K562 (cell line): ENCODE measurements around the gene CRAMP1. TPM values are rescaled to one million over a fixed set of nuclear protein-coding genes. Genes with fewer than 3 reads are reported as not detected.

Experiments
- ETV6 ChIP-seq, 3 experiments: fragments of 150-350 bp in 1 of 3; sonication (generic) in 1 of 3; formaldehyde crosslinking in 1 of 3; IDR thresholded peaks; 2 replicates each; pipeline versions ENCODE4 v1.6.1 to v1.8.0; 2014 to 2022; ENCODE audit warnings: borderline replicate concordance in 2 of 3, low read depth in 2 of 3, antibody characterized with exemption in 1 of 3, low read length in 1 of 3, mild to moderate bottlenecking in 1 of 3, missing genetic modification reagents in 1 of 3
- FOSL1 ChIP-seq: fragments of 200-800 bp; sonication (Bioruptor generic); conservative IDR thresholded peaks from 2 replicates; pipeline ENCODE4 v1.6.1; 2016; ENCODE audit warnings: missing genetic modification characterization, missing compliant biosample characterization
- HCFC1 ChIP-seq: IDR thresholded peaks from 2 replicates; pipeline ENCODE4 v1.6.1; 2012; ENCODE audit warnings: low read depth, low read length, improper control_type of control experiment
- ILF3 ChIP-seq: fragments of 450-650 bp; IDR thresholded peaks from 2 replicates; pipeline ENCODE4 v1.6.1; 2018; ENCODE audit warnings: antibody characterized with exemption, mild to moderate bottlenecking, moderate library complexity, borderline replicate concordance
- RBM17 ChIP-seq: fragments of 200-400 bp; formaldehyde crosslinking; IDR thresholded peaks from 2 replicates; pipeline ENCODE4 v1.6.1; 2017; ENCODE audit warnings: low read depth, mild to moderate bottlenecking, low read length, borderline replicate concordance
- ZKSCAN8 ChIP-seq: fragments of 200-800 bp; sonication (Bioruptor generic); IDR thresholded peaks from 2 replicates; pipeline ENCODE4 v1.6.1; 2016; ENCODE audit warnings: missing genetic modification characterization, missing compliant biosample characterization
- polyA plus RNA-seq, 8 experiments: library from polyadenylated mRNA; depleted of rRNA in 4 of 8; stranded (reverse) in 5 of 8; unstranded in 3 of 8; fragments of >200 nt; fragmentation: Nextera tagmentation in 2 of 8; fragmentation: Illumina TruSeq in 1 of 8; extraction: Ambion mirVana in 2 of 8; extraction: Trizol in 1 of 8; gene quantifications; 2 replicates each; pipeline versions ENCODE4 v1.2.1 to v1.2.3, GENCODE V29; 2011 to 2014; ENCODE audit warnings: inconsistent platforms in 1 of 8, missing spikeins in 1 of 8
- total RNA-seq, 7 experiments: library from RNA; depleted of rRNA in 6 of 7; stranded (reverse); fragments of >200 nt in 6 of 7; fragmentation: Illumina TruSeq in 2 of 7; extraction: Trizol in 2 of 7; gene quantifications; 2 replicates each; pipeline versions ENCODE4 v1.2.1 to v1.2.3, GENCODE V29; 2011 to 2021; ENCODE audit warnings: low replicate concordance in 1 of 7
- TF ChIP-seq, protein P1 (sequence below): sonication (generic); formaldehyde crosslinking; IDR thresholded peaks from 2 replicates; pipeline ENCODE4 v1.8.1; 2022; ENCODE audit warnings: missing genetic modification reagents
- TF ChIP-seq, protein P2 (sequence below): fragments of 450-650 bp; IDR thresholded peaks from 2 replicates; pipeline ENCODE4 v1.6.1; 2016; ENCODE audit warnings: mild to moderate bottlenecking, moderate library complexity
- TF ChIP-seq, protein P3 (sequence below): sonication (generic); formaldehyde crosslinking; IDR thresholded peaks from 2 replicates; pipeline ENCODE4 v1.9.0; 2022; ENCODE audit warnings: mild to moderate bottlenecking, missing genetic modification reagents
- TF ChIP-seq, protein P4 (sequence below): fragments of 450-650 bp; IDR thresholded peaks from 2 replicates; pipeline ENCODE4 v1.7.0; 2016; ENCODE audit warnings: borderline replicate concordance

The CRAMP1 gene
- total and polyA plus RNA-seq, 9 of the 15 experiments (the other 6 are each of a cell fraction or from before 2014, with no cell fraction given) = 0.52 to 20.8 (median 7.5) TPM

DNA sequence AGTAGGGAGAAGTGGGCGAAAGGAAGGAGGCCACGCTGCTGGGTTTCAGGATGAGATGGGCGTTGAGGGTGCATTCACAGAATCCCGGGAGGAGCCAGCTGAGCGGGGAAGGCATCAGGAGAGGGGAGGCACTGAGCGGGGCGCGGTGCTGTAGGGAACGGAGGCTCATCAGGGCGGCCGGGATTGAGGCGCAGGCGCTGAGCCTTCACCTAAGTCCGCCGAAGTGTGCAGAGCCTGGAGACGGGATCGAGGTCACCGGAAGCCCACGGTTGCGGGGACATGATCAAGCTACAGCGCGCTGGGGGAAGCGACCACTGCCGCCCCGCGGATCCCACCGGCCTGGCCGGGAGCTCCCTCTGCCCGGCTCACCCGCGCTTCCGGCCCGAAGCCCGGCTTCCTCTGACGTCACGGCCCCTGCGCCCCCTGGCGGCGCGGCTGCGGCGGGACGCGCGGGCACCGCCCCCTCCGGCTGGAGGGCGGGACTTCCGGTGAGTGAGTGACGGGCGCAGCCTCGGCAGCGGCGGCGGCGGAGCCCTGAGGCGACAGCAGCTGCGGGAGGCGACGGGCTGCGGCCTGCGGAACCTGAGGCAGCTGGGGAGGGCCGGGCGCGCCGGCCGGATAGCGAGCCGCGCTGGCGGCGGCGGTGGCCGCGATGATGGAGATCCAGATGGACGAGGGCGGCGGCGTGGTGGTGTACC, 93.7 kb downstream of the CRAMP1 start, which contains the start of gene MAPK8IP3 (continued):
- TF ChIP-seq, protein P1, sequence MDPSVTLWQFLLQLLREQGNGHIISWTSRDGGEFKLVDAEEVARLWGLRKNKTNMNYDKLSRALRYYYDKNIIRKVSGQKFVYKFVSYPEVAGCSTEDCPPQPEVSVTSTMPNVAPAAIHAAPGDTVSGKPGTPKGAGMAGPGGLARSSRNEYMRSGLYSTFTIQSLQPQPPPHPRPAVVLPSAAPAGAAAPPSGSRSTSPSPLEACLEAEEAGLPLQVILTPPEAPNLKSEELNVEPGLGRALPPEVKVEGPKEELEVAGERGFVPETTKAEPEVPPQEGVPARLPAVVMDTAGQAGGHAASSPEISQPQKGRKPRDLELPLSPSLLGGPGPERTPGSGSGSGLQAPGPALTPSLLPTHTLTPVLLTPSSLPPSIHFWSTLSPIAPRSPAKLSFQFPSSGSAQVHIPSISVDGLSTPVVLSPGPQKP = no peak
- TF ChIP-seq, protein P2, sequence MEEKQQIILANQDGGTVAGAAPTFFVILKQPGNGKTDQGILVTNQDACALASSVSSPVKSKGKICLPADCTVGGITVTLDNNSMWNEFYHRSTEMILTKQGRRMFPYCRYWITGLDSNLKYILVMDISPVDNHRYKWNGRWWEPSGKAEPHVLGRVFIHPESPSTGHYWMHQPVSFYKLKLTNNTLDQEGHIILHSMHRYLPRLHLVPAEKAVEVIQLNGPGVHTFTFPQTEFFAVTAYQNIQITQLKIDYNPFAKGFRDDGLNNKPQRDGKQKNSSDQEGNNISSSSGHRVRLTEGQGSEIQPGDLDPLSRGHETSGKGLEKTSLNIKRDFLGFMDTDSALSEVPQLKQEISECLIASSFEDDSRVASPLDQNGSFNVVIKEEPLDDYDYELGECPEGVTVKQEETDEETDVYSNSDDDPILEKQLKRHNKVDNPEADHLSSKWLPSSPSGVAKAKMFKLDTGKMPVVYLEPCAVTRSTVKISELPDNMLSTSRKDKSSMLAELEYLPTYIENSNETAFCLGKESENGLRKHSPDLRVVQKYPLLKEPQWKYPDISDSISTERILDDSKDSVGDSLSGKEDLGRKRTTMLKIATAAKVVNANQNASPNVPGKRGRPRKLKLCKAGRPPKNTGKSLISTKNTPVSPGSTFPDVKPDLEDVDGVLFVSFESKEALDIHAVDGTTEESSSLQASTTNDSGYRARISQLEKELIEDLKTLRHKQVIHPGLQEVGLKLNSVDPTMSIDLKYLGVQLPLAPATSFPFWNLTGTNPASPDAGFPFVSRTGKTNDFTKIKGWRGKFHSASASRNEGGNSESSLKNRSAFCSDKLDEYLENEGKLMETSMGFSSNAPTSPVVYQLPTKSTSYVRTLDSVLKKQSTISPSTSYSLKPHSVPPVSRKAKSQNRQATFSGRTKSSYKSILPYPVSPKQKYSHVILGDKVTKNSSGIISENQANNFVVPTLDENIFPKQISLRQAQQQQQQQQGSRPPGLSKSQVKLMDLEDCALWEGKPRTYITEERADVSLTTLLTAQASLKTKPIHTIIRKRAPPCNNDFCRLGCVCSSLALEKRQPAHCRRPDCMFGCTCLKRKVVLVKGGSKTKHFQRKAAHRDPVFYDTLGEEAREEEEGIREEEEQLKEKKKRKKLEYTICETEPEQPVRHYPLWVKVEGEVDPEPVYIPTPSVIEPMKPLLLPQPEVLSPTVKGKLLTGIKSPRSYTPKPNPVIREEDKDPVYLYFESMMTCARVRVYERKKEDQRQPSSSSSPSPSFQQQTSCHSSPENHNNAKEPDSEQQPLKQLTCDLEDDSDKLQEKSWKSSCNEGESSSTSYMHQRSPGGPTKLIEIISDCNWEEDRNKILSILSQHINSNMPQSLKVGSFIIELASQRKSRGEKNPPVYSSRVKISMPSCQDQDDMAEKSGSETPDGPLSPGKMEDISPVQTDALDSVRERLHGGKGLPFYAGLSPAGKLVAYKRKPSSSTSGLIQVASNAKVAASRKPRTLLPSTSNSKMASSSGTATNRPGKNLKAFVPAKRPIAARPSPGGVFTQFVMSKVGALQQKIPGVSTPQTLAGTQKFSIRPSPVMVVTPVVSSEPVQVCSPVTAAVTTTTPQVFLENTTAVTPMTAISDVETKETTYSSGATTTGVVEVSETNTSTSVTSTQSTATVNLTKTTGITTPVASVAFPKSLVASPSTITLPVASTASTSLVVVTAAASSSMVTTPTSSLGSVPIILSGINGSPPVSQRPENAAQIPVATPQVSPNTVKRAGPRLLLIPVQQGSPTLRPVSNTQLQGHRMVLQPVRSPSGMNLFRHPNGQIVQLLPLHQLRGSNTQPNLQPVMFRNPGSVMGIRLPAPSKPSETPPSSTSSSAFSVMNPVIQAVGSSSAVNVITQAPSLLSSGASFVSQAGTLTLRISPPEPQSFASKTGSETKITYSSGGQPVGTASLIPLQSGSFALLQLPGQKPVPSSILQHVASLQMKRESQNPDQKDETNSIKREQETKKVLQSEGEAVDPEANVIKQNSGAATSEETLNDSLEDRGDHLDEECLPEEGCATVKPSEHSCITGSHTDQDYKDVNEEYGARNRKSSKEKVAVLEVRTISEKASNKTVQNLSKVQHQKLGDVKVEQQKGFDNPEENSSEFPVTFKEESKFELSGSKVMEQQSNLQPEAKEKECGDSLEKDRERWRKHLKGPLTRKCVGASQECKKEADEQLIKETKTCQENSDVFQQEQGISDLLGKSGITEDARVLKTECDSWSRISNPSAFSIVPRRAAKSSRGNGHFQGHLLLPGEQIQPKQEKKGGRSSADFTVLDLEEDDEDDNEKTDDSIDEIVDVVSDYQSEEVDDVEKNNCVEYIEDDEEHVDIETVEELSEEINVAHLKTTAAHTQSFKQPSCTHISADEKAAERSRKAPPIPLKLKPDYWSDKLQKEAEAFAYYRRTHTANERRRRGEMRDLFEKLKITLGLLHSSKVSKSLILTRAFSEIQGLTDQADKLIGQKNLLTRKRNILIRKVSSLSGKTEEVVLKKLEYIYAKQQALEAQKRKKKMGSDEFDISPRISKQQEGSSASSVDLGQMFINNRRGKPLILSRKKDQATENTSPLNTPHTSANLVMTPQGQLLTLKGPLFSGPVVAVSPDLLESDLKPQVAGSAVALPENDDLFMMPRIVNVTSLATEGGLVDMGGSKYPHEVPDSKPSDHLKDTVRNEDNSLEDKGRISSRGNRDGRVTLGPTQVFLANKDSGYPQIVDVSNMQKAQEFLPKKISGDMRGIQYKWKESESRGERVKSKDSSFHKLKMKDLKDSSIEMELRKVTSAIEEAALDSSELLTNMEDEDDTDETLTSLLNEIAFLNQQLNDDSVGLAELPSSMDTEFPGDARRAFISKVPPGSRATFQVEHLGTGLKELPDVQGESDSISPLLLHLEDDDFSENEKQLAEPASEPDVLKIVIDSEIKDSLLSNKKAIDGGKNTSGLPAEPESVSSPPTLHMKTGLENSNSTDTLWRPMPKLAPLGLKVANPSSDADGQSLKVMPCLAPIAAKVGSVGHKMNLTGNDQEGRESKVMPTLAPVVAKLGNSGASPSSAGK = no peak
- TF ChIP-seq FOSL1 (tag) (no peak; the same call in 1 of the 2 replicates), RBM17 (no peak), ZKSCAN8 (CRISPR knock-in tag) (no peak), ILF3 (no peak; the same call in 1 of the 2 replicates), ETV6 (IDR thresholded peaks at IDR 0.05; ENCODE audit: borderline replicate concordance in 1 of 2, low read depth in 2 of 2, low read length in 1 of 2) (no peak), ETV6 (CRISPR knock-in tag; IDR thresholded peaks at IDR 0.05; ENCODE audit: borderline replicate concordance) (no peak), HCFC1 (peak; percentile 84)
- TF ChIP-seq, protein P3, sequence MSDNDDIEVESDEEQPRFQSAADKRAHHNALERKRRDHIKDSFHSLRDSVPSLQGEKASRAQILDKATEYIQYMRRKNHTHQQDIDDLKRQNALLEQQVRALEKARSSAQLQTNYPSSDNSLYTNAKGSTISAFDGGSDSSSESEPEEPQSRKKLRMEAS = no peak
- TF ChIP-seq, protein P4, sequence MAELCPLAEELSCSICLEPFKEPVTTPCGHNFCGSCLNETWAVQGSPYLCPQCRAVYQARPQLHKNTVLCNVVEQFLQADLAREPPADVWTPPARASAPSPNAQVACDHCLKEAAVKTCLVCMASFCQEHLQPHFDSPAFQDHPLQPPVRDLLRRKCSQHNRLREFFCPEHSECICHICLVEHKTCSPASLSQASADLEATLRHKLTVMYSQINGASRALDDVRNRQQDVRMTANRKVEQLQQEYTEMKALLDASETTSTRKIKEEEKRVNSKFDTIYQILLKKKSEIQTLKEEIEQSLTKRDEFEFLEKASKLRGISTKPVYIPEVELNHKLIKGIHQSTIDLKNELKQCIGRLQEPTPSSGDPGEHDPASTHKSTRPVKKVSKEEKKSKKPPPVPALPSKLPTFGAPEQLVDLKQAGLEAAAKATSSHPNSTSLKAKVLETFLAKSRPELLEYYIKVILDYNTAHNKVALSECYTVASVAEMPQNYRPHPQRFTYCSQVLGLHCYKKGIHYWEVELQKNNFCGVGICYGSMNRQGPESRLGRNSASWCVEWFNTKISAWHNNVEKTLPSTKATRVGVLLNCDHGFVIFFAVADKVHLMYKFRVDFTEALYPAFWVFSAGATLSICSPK = no peak
